NCI-H1092 (cell line): ENCODE results near the gene RAD51B.
A peak's percentile ranks its signal among the peaks of the same experiment; 100 is the strongest.

ENCODE experiments used
- DNase-seq: peaks from one replicate; lab custom pipeline; 2025; lab: John Stamatoyannopoulos, UW

Gene RAD51B

DNA sequence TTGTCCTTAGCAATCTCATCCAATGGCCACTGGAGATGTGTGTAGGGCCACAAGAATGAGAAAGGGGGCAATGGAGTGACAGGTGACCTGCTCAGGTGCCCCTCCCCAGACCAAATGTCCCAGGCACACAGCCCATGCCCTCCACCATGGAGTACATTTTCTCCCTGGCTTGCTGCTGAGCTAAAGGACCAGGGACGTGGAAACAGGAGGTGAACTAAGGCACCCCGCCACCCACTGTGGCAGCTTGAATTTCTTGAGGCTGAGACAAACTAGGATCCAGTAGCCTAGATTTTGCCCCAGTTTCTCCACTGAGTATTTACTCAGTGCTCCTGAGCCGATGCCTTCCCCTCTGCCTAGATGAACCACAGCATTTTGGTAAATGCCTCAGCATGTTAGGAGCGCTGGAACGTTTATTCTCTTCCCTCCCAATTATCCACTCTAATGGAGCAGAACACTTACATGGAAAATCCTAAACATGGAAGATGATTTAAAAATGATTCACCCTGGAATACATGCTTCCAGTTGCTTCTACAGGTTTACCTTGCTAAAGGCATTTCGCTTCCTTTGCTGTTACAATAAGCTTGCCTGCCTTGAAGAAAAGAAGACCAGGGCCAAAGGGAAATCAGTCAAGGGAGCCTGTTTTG, 775.3 kb downstream of the RAD51B start:
- no peak for DNase-seq

DNA sequence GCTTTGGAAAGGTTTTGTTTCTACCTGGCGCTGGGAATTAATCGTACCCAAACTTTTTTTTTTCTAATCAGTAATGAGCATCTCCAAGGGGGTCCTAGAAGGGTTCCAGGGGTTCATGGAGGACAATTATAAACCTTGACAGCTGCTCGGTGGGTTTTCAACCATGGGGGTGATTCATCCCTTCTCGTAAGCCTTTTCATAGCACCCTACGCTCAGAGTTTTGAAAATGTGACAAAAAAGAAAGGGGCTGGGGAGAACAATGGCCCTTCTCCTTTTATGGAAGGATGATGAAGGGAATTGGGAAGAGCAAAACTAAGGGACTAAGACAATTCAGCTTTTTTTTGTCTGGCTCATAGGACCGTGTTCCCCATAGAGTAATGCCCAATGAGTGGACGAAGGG, 776.6 kb downstream of the RAD51B start:
- no peak for DNase-seq

DNA sequence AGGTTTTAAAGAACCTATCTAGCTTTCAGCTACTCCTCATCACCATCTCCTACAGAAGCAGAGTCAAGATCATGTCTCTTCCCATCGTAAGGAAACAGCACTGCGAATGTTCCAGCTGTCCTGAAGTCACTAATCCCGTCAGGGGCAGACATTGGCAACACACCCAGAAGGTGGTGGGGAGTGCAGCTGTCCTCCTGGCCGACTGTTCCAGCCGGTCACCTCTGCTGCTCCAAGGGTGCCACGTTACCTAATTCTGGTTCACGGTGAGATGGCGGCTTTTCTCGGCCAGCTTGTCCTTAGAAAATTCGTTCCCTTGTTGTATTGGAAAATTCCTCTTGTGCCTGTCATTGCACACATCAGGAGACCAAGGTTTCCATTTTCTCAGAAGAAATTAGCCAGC, 777.1 kb downstream of the RAD51B start:
- DNase-seq, result no peak

DNA sequence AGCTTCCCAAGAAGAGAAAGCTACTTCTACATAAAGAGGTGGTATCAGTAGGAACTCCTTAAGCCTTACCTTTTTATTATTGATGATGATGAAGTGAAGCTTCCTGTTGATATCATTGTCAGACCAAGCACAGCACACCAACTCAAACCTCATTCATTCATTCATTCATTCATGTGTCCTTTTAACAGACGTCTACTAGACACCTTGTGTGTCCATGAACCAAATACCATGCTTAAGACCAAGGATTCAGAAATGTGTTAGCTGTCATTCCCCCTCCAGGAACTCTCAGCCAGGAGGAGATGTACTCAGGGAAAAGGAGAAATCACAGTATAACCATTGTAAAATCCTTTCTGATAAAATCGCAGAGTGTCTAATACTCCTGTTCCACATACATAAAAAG, 778.5 kb downstream of the RAD51B start:
- DNase-seq, result no peak

DNA sequence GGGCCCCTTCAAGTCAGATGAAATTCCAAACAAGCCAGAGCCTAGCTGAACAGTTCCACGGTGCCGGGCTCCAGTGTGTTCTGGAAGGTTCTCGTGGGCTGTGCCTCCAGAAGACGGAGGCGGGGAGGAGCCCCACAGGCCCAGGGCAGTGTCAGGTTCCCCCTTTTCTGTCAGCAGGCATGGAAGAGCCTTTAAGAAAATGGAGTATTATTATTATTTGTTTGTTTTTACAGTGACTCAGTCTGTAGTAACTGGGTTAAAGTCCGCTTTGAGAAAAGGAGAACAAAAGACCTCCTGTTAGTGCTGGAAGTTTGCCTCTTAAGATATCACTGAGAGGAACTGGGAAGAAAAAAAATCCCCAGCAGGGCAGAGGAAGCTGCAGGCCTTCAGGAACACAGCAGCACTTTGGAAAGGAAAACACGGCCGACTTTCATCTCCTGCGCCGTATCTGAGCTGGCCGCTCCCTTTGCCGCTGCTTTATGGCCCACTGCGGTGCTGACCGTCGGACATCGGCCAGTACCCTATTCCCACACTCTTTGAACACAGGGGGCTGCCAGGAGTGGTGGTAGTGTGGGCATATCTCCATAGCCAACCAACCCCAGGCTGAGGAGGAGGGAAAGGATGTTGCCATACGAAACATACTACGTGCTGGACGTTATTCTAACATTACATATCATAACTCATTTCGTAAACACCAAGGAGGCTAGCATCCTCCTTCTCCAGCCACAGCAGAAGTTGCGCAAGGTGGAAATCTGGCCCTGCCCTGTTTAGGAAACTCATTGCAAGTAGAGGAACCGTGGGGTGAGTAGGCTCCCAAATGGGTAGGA, 779.3 kb downstream of the RAD51B start:
- DNase-seq, result no peak

DNA sequence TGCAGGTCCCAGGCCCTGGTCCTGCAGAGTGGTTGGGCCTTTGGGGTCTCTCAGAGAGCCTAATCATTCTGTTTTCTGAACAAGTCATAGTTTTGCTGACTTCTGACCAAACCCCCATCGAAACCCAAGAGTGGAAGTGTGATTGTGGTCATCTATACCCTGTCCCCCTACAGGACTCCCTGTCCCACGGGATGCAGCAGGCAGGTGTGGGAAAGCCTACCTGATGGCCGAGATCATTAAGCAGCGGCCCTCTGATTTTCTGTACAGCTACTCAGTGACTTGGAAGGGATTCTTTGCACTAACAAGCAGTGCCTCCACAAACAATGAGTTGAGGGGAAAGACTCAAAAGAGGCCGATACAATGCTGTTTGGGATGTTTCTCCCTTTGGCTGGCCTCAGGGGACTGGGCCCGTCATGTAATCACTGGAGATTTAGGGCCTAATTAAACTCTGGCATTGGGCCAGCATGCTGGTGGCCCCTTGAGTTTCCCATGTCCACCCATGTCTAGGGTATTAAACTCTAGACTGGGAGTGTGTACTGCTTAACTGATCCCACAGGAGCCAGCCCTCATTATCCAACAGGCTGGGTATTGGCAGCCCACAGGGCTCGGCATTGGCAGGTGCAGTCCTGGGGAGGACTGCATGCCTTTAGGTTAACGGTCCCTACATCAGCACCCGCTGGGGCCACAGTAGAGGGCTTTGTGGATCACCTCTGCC, 780.5 kb downstream of the RAD51B start:
- no peak for DNase-seq

DNA sequence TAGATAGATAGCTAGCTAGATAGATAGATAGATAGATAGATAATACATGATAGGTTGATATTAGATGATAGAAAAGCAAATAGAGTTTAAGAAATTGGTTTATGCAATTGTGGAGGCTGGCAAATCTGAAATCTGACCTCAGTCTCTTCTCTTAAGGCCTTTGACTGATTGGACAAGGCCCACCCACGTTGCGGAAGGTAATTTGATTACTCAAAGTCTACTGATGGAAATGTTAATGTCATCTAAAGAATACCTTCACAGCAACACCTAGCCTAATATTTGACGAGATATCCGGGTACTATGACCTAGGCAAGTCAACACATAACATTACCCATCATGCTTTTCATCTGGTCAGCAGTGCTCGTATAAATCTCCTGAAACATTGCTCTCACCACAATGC, 782.9 kb downstream of the RAD51B start:
- no peak for DNase-seq

DNA sequence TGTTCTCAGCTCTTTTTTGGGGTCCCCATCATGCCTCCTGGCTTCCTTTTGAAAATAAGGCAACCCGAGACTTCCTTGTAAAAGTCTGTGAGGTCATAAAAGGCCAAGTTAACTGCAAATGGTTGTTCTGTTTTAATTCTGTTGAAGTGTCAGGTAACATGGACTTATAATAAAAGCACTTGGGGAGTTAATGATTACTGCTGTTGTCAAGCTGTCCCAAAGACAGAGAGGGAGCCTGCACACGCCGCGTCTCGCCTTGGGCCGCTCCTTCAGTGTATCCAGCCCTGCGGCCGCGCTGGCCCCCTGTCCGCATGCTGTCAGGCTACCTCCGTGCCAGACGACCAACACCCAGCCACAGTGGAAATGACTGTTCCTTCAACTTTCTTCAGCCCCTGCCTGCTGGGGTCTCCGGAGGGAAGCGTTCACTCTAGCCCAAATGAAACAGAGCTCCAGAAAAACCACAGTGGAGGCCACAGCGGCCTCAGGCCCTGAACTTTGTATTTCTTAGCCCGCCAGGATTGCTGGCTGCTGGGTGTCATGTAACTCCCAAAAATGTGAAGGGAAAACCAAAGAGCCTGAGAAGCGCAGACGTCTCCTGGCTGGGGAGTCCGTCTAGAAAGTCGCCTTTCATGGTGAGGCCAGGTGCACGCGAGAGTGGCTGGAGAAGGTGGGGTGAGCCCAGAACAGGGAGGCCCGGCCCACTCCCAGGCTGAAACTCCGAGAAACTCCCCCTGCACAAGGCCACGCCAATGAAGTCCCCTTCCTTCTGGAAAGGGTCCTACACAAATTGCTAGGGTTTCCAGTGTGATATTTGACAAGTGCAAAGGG, 784.2 kb downstream of the RAD51B start:
- no peak for DNase-seq

DNA sequence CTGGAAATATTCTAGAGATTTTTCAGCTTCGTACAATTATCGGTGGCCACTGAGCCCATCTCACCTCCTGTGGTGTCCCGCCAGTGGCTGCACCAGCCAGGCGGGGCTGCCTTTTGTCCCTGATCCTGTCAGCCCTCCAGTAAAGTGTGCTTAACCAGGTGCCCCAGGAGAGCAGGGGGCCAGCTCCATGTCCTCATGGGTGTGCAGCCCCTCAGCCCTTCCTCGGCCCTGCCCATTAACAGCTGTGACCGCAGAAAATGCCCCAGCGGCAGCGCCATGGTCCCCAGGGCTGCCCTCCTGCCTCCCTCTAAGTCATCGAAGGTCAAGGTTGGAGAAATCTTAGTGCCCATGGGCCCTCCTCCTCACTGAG, 784.8 kb downstream of the RAD51B start:
- no peak for DNase-seq

DNA sequence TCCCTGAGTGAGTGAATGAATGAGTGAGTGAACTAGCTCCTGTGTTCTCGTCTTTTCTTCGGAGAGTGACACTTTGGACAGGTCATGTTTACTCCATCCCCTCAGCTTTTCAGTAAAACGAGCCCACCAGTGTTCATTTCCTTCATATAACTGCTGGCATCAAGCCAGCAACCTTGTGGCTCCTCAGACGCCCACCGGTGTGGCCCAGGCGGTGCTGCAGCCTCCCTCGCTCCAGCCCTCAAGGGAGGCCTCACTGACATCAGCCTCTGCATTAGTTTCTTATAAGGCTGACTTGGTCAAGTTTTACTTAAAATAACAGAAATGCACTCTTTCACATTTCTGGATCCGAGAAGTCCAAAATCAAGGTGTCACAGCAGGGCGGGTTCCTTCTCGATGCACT, 785.2 kb downstream of the RAD51B start:
- DNase-seq, result no peak

DNA sequence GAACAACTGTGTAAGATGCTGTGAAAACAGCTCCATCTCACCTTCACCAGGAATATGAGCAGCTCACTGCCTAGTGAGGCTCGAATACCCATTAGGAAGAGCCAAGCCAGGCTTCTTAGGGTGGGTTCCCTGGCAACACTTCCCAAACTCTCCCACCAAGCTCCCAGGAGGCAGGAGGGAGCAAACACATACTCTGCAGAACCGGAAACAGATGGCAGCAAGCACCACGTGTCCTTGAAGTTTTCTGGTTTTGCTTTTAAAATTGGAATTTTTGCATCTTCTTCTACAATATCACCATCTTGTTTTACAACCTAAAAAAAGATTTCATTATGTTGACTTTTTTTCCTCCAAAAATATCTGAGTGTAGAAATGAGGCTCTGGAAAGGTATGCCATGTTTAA, 786.6 kb downstream of the RAD51B start:
- DNase-seq, result no peak

DNA sequence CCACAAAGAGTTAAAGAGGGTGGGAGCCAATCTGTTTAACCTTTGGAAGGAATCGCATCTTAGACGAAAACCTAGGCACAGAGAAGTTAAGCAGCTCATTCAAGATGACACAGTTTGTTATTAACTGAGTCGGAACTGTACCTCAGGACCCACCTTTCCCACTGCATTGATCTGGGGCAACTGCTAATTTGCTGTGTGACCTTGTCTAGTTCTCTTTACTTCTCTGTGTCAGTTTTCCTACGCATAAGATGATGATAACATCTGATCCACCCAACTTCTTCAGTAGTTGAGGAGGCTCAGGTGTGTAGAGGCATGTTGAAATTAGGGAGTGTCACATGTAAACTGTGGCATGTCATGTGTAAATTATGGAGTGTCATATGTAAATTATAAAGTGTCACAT, 787.1 kb downstream of the RAD51B start:
- no peak for DNase-seq

DNA sequence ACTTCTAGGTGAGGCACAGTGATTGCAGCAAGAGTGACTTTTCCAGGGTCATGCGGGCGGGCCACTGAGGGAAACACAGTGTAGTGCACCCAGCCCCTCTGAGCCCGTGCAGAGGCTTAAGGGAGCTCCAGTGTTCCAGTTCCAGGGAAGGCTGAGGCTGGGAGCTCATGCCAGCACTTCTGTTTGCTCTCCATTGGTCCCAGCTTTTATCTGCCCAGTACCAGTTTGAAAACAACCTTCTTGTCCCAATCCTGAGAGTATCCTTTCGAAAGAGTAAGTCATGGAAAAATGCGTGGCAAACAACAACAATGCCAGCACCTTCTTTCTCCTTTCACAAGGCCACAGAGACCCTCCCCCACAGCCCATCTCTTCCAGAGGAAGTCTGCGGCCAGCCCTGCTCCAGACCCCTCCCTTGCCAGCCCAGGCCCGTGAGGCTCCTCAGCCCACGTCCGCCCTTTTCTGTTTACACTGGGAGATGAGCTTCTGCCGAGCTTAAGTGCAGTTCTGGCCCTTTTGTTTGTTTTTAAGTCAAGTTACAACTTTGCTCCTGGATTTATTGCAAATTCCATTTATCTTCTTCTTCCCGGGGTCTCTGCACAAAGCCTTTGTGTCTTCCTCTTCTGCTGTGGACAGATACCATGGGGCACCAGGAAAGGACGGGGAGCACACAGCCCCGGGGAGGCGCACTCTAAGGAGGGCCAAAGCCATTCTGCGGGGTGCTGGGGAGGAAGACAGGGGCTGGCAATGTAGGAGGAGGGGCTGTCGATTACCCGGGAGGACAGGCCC, 787.7 kb downstream of the RAD51B start:
- no peak for DNase-seq

DNA sequence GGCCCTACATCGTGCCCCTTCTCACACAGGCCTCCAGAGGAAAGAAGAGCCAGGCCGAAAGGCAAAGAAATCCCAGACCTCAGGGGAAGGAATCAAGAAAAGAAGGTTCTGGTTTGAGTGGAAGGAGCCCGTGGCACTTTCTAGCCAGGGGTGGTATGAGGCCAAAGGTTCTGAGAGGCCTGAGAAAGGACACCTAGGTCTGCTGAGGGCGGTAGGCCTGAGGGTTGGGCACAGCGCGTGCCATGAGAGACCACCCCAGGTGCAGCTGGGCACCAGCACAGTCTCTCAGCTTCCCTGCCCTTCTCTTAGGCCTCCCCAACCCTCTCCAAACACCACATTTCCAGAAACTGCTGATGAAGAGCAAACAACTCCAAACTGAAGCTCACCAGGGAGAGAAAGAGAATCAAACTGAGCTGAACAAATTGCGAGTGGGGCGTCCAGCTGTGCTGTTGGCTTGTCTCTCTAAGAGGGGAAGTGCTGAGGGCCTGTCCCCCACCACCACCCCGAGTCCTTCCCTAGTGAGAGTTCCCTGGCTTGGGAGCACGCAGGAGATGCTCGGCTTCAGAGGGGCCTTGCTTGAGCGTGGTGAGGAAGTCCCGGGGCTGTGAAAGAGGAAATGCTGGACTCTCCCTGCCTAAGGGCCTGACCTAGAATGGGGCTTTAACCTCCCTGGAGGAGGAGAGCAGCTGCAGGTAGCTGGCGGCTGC, 788.4 kb downstream of the RAD51B start:
- peak; percentile 36 for DNase-seq

DNA sequence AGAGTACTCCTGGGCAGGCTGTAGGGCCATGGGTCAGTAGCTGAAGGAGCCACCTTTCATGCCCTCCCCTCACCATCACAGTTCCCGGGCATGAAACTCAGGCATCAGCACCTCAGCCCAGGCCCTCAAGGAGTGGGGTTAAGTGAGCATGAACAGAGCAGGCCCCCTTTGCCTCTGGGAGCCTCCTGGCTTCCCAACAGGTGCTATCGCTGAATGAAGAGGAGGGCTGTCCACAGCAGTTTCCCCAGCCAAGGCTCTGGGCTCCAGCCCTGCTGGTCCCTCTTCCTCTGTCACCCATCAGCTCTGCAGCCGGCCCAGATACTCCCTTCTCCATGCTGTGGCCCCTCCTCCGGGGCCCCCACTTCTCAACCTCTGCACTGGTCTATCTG, 789.0 kb downstream of the RAD51B start:
- no peak for DNase-seq

DNA sequence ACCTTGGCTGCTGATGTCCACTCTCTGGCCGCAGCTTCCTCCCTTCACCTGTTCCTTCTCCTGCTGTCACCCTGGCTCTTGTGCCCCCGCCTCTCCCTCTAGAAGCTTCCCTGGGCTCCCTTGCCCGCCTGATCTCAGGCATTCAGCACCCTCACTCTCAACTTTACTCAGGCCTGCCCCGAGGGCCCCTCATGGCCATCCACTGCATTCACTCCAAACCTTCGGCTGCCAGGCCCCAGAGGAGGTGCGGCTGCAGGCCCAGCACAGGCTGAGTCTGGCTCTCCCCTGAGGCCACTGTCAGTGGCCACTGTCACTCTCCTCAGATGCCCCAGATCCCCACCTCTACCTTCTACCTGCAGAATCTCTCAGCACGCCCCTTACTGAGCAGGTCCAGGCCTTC, 789.4 kb downstream of the RAD51B start:
- DNase-seq, result no peak

DNA sequence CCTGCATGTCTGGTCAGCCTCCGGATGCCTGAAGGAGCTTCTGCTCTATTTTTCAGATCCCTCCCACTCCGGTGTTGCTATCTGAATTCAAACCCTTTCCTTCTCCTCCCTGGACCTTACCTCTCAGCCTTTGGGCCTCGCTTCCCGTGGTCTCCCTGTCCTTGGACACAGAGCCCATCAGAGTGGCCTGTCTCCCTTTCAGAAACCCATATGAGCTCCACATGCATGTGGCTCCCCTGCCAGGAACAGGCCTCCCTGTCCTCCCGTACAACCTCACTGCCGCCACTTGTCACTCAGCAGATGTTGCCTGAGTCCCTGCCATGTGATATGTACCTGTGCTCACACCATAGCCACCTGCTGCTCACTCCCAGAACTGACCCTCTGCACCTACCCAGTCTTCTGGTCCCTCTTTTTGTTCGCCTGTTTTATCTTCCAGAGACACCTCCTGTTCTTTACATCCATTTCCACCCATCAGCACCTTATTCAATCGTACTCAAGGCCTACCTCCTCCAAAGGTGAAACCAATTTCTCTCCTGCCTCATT, 790.7 kb downstream of the RAD51B start:
- no peak for DNase-seq

DNA sequence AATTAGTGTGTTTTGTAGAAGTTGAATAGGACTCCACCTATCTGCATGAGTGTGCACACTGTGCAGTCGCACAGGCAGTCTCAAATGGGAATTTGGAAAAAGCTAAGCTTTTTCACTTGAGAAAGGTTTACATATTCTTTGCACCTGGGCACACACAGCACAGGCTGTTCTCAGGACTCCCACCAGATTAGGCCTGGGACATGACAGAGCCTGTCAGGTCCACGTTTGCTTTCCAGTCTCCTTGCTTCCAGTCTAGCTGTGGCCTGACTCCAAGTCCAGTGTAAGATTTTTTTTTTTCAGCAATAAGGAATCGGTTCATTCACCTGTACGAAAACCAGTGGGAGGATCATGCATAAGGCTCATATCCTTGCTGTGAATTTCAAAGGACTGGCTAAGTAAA, 792.0 kb downstream of the RAD51B start:
- DNase-seq, result no peak

DNA sequence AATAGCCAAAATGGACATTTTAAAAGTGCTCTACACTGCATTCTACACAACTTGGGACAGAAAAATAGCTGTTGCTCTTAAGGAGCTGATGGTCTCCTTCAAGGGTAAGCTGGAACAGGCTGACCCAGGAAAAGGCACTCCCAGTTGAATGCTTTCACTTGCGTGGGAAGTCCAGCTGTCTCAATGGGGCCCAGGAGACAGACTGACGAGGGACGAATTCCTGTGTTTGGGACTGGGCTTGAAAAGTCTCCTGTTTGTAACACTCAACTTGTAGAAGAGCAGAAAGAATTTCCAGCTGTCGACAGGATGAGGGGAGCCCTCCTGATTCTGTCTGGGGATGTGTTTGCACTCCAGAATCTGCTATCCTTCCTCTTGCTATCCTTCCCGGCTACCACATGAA, 792.5 kb downstream of the RAD51B start:
- no peak for DNase-seq

DNA sequence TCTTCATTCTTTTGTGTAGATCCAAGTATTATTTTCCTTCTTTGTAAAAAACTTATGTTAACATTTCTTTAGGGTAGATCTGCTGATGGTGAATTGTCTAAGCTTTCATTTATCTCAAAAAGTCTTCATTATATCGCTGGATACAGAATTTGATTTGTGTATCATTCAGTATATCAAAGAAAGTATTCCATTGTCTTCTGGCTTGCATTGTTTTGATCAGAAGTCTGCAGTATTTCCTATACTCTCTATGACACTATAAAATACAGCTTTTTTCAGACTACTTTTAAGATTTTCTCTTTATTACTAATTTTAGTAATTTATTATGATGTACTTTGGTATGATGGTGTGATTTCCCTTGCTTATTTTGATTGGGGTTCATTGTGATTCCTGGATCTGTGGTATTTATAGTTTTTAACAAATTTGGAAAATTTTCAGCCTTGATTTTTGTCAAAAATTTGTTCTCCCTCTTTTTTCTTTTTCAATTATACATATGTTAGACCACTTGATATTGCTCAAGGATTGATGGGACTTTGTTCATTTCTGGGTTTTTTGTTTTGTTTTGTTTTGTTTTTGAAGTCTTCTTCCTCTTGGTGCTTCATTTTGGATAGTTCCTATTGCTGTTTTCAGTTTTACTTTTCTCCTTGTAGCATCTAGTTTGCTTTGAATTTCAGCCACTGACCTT, 796.8 kb downstream of the RAD51B start:
- no peak for DNase-seq
